Nucleus accumbens (tissue), 56 donors: Measurements from ENCODE around the gene PTPRN2.
A peak's percentile ranks its signal among the peaks of the same experiment; 100 is the strongest.
"Not testable (repeated sequence)": the region's sequence is repeated elsewhere in the genome, so short reads cannot be mapped to it uniquely, and the experiment has no call there.

ENCODE experiments used
- DNase-seq, 56 donors: peaks; one replicate each; lab custom pipeline; 2025; lab: John Stamatoyannopoulos, UW

The PTPRN2 gene

GRCh38 chr7:158239290-158239981 is 348.2 kb downstream of the PTPRN2 start:
- DNase-seq: peak in 12 of 56 donors; percentile 6 to 74 (median 30)

DNA sequence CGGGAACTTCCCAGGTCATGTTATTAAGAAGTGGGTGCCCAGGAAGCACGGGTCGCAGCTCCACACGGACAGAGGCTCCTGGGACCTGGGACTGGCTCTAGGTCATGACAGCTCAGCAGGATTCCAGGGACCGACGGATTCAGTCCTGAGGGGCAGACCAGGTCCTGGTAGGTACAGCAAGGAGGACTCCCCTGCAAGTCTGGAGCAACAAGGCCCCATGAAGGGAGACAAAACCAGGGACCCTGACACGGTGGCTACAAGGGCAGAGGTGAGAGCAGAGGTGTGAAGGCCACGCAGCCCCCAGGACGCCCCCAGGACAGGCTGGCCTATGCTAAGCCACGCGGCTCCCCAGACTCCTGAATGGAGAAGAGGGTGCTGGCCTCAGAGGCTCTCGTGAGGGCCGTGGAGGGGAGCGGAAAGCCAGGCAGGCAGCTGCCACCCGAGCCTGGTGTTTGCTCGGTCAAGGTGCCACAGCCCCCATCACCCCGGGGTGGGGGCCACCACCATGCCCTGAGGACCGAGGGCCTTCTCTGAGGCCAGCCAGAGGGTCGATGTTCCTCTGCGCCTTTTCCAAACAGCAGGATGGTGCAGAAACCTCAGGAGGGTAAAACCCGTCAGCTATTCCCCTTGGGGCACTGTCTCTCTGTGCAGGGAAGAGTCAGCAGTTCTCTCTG is 348.9 kb downstream of the PTPRN2 start:
- no peak for DNase-seq

DNA sequence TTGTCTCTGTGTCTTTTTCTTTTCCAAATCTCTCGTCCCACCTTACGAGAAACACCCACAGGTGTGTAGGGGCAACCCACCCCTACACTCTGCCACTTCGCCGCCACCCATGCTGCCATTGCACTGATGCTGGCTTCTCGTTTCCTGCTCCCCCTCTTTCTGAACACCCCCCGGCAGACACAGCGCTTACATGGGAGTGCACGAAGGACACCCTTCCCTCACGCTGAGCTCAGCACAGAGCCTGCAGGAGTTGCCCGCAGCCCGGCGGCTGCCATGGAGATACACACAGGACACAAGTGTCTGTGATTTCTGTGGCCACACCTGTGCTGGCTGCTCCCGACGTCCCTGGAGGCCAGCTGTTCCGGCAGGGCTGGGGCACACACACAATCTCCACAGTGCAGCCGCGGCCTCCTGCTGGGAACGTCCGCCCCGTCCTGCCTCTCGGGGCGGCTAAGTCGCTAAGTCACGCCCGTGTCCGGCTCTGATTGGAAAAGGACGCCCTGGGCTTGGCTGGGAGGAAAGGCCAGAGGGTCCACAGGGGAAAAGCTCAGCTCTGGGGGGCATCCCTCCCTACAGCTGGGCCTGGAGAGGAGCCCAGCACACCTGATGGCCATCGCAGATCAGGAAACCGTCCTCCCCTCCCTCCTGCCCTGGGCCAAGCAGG is 349.8 kb downstream of the PTPRN2 start:
- DNase-seq: no peak

DNA sequence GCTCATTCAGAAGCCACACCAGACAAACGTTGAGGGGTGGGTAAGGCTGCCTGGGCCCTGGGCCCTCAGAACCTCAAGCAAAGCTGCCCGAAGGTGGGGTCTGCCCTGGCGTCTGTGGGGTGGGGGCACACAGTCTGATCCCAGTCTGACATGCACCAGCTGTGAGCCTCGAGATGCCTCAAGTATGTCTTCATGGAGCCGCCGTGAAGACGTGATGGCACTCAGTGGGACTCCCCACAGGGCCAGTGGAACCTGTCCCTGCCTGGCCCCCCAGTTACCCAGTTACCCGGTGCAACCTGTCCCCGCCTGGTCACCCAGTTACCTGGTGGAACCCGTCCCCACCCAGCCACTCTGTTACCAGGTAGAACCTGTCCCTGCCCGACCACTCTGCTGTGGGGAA is 351.2 kb downstream of the PTPRN2 start:
- no peak for DNase-seq

- no peak for DNase-seq
Observed at GRCh38 chr7:158235862-158236261, 351.8 kb downstream of the PTPRN2 start.

GRCh38 chr7:158229945-158230344 is 357.7 kb downstream of the PTPRN2 start:
- DNase-seq: no peak

DNA sequence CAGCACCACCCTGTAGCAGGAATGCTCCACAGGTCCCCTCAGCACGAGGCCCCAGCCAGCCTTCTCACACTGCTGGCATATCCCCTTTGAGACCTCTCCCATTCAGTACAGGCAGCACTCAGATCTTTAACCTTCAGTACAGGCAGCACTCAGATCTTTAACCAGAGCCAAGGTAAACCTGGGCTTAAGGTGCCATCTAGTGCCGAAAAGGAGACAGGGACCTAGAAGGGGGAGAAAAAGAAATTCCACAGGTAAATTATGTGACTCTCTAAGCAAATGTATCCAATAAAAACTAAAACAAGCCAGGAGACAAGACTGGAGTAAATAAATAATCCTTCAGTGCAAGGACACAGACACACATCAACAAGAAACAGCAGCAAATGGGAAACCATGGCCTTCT is 358.6 kb downstream of the PTPRN2 start:
- DNase-seq: no peak

DNA sequence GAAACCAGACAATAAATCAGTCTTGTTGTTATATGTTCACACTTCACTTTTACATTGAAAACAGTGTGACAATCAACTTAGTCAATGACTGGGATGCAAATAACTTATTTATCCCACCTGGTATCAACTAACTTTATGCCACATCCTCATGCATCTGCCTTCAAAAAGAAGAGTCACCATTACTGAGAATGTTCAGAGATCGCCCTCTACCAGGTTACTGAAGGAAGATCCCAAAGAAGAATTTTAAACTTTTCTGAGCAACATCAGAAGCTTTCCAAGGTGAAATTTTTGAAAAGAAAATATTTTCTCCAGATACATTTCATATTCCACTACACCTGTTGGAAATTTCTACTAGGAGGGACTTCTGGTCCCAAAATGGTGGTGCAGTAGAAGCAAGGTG is 359.5 kb downstream of the PTPRN2 start:
- no peak for DNase-seq

GRCh38 chr7:158227258-158227984 is 360.2 kb downstream of the PTPRN2 start:
- no peak for DNase-seq

- DNase-seq: no peak
Observed at GRCh38 chr7:158216198-158216597, 371.4 kb downstream of the PTPRN2 start.

DNA sequence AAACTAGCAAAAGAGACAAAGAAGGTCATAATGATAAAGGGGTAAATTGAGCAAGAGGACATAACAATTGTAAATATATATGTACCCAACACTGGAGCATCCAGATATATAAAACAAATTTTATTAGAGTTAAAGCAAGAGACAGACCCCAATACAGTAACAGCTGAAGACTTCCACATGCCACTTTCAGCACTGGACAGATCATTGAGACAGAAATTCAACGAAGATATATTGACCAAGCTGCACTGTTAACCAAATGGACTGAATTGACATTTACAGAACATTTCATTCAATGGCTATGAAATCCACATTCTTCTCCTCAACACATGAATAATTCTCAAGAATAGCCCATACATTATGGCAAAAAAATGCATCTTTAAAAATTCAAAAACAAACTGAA is 378.2 kb downstream of the PTPRN2 start:
- no peak for DNase-seq

DNA sequence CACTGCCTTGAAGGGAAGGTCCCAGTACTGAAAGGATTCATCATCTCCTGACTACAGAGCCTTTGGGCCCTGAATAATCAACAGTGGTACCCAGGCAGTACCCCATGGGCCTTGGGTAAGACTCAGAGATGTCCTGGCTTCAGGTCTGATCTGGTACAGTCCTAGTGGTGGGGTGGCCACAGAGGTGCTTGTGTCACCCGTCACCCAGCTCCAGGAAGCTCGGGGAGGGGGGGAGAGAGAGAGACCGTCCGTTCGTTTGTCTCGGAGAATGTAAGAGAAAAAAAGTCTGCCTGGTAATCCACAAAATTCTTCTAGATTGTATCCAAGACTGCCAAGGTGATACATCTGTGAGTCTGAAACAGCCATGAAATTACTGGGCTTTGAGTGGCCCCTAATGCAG is 381.3 kb downstream of the PTPRN2 start:
- no peak for DNase-seq

GRCh38 chr7:158204453-158204852 is 383.2 kb downstream of the PTPRN2 start:
- DNase-seq: no peak

DNA sequence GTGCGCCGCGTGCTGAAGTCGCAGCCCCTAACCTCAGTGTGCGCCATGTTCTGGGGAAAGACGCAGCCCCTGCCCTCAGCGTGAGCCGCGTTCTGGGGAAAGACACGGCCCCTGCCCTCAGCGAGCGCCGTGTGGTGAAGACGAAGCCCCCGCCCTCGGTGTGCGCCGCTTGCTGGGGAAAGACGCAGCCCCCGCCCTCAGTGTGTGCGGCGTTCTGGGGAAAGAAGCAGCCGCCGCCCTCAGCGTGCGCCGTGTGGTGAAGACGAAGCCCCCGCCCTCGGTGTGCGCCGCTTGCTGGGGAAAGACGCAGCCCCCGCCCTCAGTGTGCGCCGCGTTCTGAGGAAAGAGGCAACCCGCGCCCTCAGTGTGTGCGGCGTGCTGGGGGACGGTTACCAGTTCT is 383.7 kb downstream of the PTPRN2 start:
- DNase-seq: not testable (repeated sequence)

DNA sequence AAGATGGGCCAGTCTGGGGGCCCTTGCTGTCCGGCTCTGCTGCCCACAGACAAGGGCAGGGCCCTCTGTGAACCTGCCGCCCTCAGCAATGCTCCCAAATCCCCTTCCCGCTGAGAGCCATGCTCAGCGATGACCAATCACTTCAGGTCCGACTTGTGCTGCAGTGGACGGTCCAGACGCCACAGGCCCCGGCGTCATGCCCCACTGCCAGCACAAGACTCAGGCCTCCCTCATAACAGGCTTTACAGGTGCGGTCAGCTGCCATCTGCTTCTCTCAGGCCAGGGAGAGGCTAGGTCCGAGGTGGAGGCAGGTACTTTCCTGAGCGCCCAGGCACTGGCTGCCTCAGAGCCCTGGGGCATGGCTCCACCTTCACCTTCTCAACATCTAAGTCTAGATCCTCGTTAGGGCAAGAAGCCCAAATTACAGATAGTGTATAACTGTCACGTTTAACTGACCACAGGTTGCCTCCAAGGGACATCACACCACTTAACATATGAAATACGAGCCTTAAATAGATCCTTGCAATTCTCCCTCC is 393.2 kb downstream of the PTPRN2 start:
- no peak for DNase-seq

- no peak for DNase-seq
Observed at GRCh38 chr7:158193446-158193845, 394.2 kb downstream of the PTPRN2 start.

DNA sequence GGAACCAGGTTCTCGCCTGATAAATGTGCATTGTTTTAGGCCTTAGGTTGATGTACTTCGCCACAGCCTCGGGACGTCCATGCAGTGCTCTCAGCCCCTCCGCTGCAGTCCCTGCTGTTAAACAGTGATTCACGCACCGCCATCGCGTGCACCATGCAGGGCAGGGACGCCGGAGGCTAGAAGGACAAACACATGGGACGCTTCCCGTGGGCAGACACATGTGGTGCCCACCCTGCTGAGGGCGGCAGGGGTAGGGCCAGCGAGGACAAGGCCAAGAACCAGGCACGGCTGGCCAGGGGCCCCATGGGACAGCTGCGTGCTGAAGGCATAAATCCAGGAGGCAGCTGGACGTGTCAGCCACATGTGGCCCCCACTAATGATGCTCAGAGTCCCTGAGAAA is 394.7 kb downstream of the PTPRN2 start:
- DNase-seq: no peak

DNA sequence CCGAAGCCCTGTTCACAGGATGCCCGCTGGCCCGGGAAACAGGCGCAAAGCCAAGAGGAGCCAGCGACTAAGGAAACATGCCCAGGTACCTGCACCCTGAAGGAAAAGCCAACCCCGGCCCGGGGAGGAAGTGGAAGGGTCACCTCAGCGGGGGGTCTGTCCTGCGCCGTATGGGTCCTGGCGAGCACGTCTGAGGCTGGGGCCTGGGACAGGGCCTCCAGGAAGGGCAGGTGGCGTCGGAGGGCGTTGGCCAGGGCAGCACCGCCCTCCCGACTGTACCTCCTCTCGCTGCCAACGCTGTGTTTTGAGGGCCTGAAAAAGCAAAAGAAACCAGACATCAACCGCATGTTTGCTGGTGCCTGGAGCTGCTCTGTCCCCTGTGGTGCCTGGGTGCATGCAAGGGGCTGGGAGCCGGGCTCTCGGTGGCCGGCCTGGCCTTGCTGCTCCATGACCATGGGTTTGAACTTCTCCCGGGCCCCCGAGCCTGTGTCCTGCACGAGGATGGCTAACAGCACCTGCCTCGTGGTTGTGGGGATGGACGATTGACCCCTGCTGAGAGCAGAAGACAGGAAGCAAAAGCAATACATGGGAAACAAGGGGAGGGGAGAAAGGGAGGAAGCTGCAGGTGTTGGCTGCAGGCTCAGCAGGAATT is 395.3 kb downstream of the PTPRN2 start:
- DNase-seq: no peak

- no peak for DNase-seq
Observed at GRCh38 chr7:158191671-158192070, 396.0 kb downstream of the PTPRN2 start.

GRCh38 chr7:158190756-158191155 is 396.9 kb downstream of the PTPRN2 start:
- no peak for DNase-seq
